Measurements from ENCODE around the gene NIT1. TPM values are rescaled to one million over a fixed set of nuclear protein-coding genes. Genes with fewer than 3 reads are reported as not detected.
A peak's percentile ranks its signal among the peaks of the same experiment; 100 is the strongest.

NIT1 gene
- total and polyA plus RNA-seq, 2 of the 13 experiments (the other 11 are each of a cell fraction or from before 2014, with no cell fraction given), result 22.7 to 31.0 TPM

- Histone ChIP-seq H2AFZ (ENCODE audit: low read length) (no peak overlapping the region), H3K27ac (ENCODE audit: extremely low read length, insufficient read depth, low read length) (peak overlapping the region; percentile 88), H3K9me3 (ENCODE audit: low read length) (no peaks in the 10 kb centered on the region), H4K20me1 (ENCODE audit: insufficient read depth, low read length) (peaks cover 4% of the 10 kb centered on the region; the same call in 1 of the 2 replicates), H3K4me3 (replicated peaks in 1 of 3; ENCODE audit: insufficient read depth in 1 of 3, low read depth in 2 of 3, low read length in 3 of 3) (peak overlapping the region; percentile 95 to 99 (median 96); a peak in 5 of 6 replicates), H3K9ac (ENCODE audit: insufficient read depth, low read depth, low read length) (peak overlapping the region; percentile 96), H3K36me3 (replicated peaks in 1 of 2; ENCODE audit: control insufficient read depth in 1 of 2, insufficient read depth in 2 of 2, low read length in 2 of 2) (peaks cover 18 to 46% of the 10 kb centered on the region in 2 experiments), H3K27me3 (ENCODE audit: control insufficient read depth in 1 of 2, insufficient read depth in 2 of 2, low read length in 2 of 2) (no peaks in the 10 kb centered on the region; a peak in 1 of 5 replicates), H3K79me2 (ENCODE audit: insufficient read depth, low read length) (peaks cover 50% of the 10 kb centered on the region), H3K4me1 (ENCODE audit: insufficient read depth, low read length) (peaks cover 44% of the 10 kb centered on the region), H3K4me2 (ENCODE audit: low read depth, low read length) (peak overlapping the region; percentile 98)
- DNase-seq (ENCODE audit: low spot score) (no peak), FAIRE-seq (peak; percentile 40), ATAC-seq (peak; percentile 24)
- intact Hi-C loops (cut with micrococcal nuclease; ENCODE audit: unreplicated experiment) (no loop called here), in situ Hi-C loops (cut with HindIII; ENCODE audit: extremely low pct_ligation_motif_present, low pct_unique_long_range_greater_than_20kb) (no loop called here)
- ChIA-PET POLR2A (no interaction called here), CTCF (ENCODE audit: low intra/inter-chr PET ratio, low total read pairs) (no interaction called here)
- WGBS (ENCODE audit: low lambda C conversion rate), result 57% methylated on average over 10 of the region's 10 CpGs
- no TSS peak for BruUV-seq (replicated peaks)
- TF ChIP-seq GABPA (IDR thresholded peaks at IDR 0.05; ENCODE audit: low read depth, low read length), result no peak
- TF ChIP-seq GABPA (CRISPR knock-in tag; IDR thresholded peaks at IDR 0.05; ENCODE audit: low read depth), result peak; percentile 15
- 0 out of 2 replicates have a peak, but pooled peaks have one; percentile 9 for TF ChIP-seq RAD21 (CRISPR knock-in tag; IDR thresholded peaks at IDR 0.05)
- TF ChIP-seq ZNF768 (CRISPR knock-in tag; IDR thresholded peaks at IDR 0.05), result peak; percentile 33; the same call in 1 of the 2 replicates
- TF ChIP-seq PREB (CRISPR knock-in tag; IDR thresholded peaks at IDR 0.05), result no peak
- TF ChIP-seq ZNF251 (CRISPR knock-in tag; IDR thresholded peaks at IDR 0.05), result no peak
- peak; percentile 23; the same call in 1 of the 2 replicates for TF ChIP-seq KDM2A (CRISPR knock-in tag; IDR thresholded peaks at IDR 0.05; ENCODE audit: borderline replicate concordance, low read depth)
- no peak for TF ChIP-seq ZNF318 (CRISPR knock-in tag; IDR thresholded peaks at IDR 0.05)
- peak; percentile 50 for TF ChIP-seq ZNF687 (CRISPR knock-in tag; IDR thresholded peaks at IDR 0.05)
These were observed 1.4 kb downstream of the NIT1 start for GRCh38 chr1:161119092-161119903.
